ENCODE data around the gene IZUMO1. TPM values are rescaled to one million over a fixed set of nuclear protein-coding genes. Genes with fewer than 3 reads are reported as not detected.

Gene IZUMO1
- total and polyA plus RNA-seq, 2 of the 4 experiments (the other 2 are of a cell fraction), result not detected

- Histone ChIP-seq H2BK15ac (ENCODE audit: low read depth, low read length) (peak overlapping the region; percentile 23; the same call in 1 of the 3 replicates), H3K18ac (ENCODE audit: low read depth, low read length) (no peak overlapping the region; the same call in 1 of the 2 replicates), H3K79me1 (ENCODE audit: low read depth in 1 of 2, low read length in 2 of 2) (no peaks in the 10 kb centered on the region), H2AK9ac (replicated peaks; ENCODE audit: low read depth, low read length, poor library complexity) (no peak overlapping the region), H3K27ac (ENCODE audit: insufficient read depth, low read length) (no peak overlapping the region; the same call in 1 of the 2 replicates), H4K8ac (ENCODE audit: low read depth in 2 of 2, low read length in 2 of 2) (peak overlapping the region in 1 of 2 experiments; percentile 52; a peak in 1 of 4 replicates), H4K20me1 (ENCODE audit: insufficient read depth, low read length) (no peaks in the 10 kb centered on the region), H3K4me1 (ENCODE audit: control insufficient read depth, insufficient read depth, low read length) (peaks cover 5% of the 10 kb centered on the region), H3K27me3 (ENCODE audit: control insufficient read depth, insufficient read depth, low read length) (peaks cover 6% of the 10 kb centered on the region), H3K36me3 (ENCODE audit: control insufficient read depth, insufficient read depth, low read length) (no peaks in the 10 kb centered on the region), H2AFZ (replicated peaks; ENCODE audit: low read length, poor library complexity) (peak overlapping the region; percentile 62), H2BK5ac (ENCODE audit: low read depth, low read length, poor library complexity, severe bottlenecking) (no peak overlapping the region), H3K14ac (replicated peaks; ENCODE audit: low read depth, low read length) (no peak overlapping the region; the same call in 1 of the 2 replicates), H4K91ac (ENCODE audit: insufficient read depth, low read depth, low read length) (peak overlapping the region; percentile 40; the same call in 1 of the 2 replicates), H4K5ac (ENCODE audit: low read depth, low read length) (no peak overlapping the region), H3K4me3 (ENCODE audit: insufficient read depth, low read depth, low read length) (no peak overlapping the region), H2AK5ac (ENCODE audit: low read depth, low read length) (peak overlapping the region; percentile 24), H2BK20ac (ENCODE audit: low read depth, low read length) (no peak overlapping the region; the same call in 1 of the 2 replicates), H3K9me3 (ENCODE audit: control insufficient read depth, insufficient read depth, low read length) (no peaks in the 10 kb centered on the region), H3K9ac (ENCODE audit: low read depth, low read length) (no peak overlapping the region), H3K4me2 (ENCODE audit: low read depth, low read length) (no peak overlapping the region), H3K23ac (ENCODE audit: low read depth, low read length) (no peak overlapping the region), H3K9me1 (ENCODE audit: insufficient read depth, low read length) (no peaks in the 10 kb centered on the region), H3K56ac (ENCODE audit: extremely low read depth, insufficient read depth, low read length) (no peak overlapping the region), H2BK120ac (ENCODE audit: low read depth, low read length) (peak overlapping the region; percentile 17; the same call in 1 of the 2 replicates), H3K4ac (ENCODE audit: low read depth, low read length) (peak overlapping the region; percentile 49; the same call in 1 of the 2 replicates)
- TF ChIP-seq ELK1 (IDR thresholded peaks at IDR 0.05; ENCODE audit: borderline replicate concordance, low read depth, low read length) (no peak), BHLHE40 (IDR thresholded peaks at IDR 0.05; ENCODE audit: low read depth, low read length) (peak; percentile 86), SMC3 (IDR thresholded peaks at IDR 0.05; ENCODE audit: low read depth, low read length) (no peak), USF2 (IDR thresholded peaks at IDR 0.05; ENCODE audit: low read depth, low read length) (peak; percentile 87), MAFK (IDR thresholded peaks at IDR 0.05; ENCODE audit: low read depth, low read length) (0 out of 2 replicates have a peak, but pooled peaks have one; percentile 4), FOS (IDR thresholded peaks at IDR 0.05; ENCODE audit: low read depth, low read length) (peak; percentile 45; the same call in 1 of the 2 replicates)
- DNase-seq (peak; percentile 58), ATAC-seq (ENCODE audit: low read depth) (peak; percentile 55)
- ChIA-PET CTCF (no interaction called here), POLR2A (ENCODE audit: unreplicated experiment) (no interaction called here)
- WGBS, 2 experiments (ENCODE audit: extremely low coverage in 2 of 2, insufficient read length in 1 of 2), result 62% methylated on average over 3 of the region's 14 CpGs; no CpG with 5 or more reads in 1 of the 2 experiments
- intact Hi-C loops (cut with micrococcal nuclease), result loop anchor here (5.0 to 10.0 kb wide), 2 partner anchors 104 to 444 kb away; no protein-coding TSS in a partner anchor
- in situ Hi-C loops (cut with MboI; ENCODE audit: low sequenced_read_pairs), result no loop called here
- dilution Hi-C loops (cut with HindIII; ENCODE audit: low sequenced_read_pairs, unreplicated experiment), result no loop called here
- no TSS peak for BruUV-seq (replicated peaks)
Measured at GRCh38 chr19:48780631-48781391, 34.1 kb upstream of the IZUMO1 start.
